B cell (primary cell): Measurements from ENCODE around the gene MLNR. TPM values are rescaled to one million over a fixed set of nuclear protein-coding genes. Genes with fewer than 3 reads are reported as not detected.

Experiments used
- ATAC-seq: fragments of 200-7000 bp; cut with Tn5 transposase; one replicate; pipeline ENCODE4 v1.10.0; 2021; ENCODE audit warnings: low read depth, mild to moderate bottlenecking, moderate number of reproducible peaks, moderate library complexity
- CTCF ChIA-PET: fragments of 350-600 bp; sonication (Branson Sonifier 250); formaldehyde crosslinking; loops from one replicate; lab custom pipeline; 2021; ENCODE audit warnings: antibody characterized with exemption, inconsistent platforms; lab: Charles Lee
- POLR2A ChIA-PET: fragments of 350-600 bp; sonication (Branson Sonifier 250); formaldehyde crosslinking; loops from one replicate; lab custom pipeline; 2021; ENCODE audit warnings: antibody characterized with exemption; lab: Charles Lee
- DNase-seq: peaks from one replicate; pipeline ENCODE4 v3.0.0; 2013
- H2AFZ ChIP-seq: 2 replicates; pipeline ENCODE4 v1.6.1; 2012; ENCODE audit warnings: mild to moderate bottlenecking, low read depth, low read length; ENCODE audit not compliant: insufficient read depth, poor library complexity, severe bottlenecking
- H3K27ac ChIP-seq, 2 donors: 1 replicate in 1 of 2; 2 replicates in 1 of 2; pipeline ENCODE4 v1.5.1; 2012 to 2013; ENCODE audit warnings: low read length in 2 of 2, mild to moderate bottlenecking in 2 of 2, moderate library complexity in 1 of 2
- H3K27me3 ChIP-seq, 4 experiments: fragments of 200-600 bp in 1 of 4; sonication (generic) in 1 of 4; replicated peaks in 1 of 4; 1 replicate in 2 of 4; 2 replicates in 2 of 4; pipeline versions ENCODE4 v1.6.1 to v1.7.0; 2013 to 2016; ENCODE audit warnings: low read length in 3 of 4, mild to moderate bottlenecking in 2 of 4, mixed read lengths in 1 of 4, moderate library complexity in 1 of 4; ENCODE audit not compliant: insufficient read depth in 4 of 4, control insufficient read depth in 3 of 4; ENCODE audit errors: control extremely low read depth in 1 of 4
- H3K36me3 ChIP-seq, 2 experiments: replicated peaks in 1 of 2; 1 replicate in 1 of 2; 2 replicates in 1 of 2; pipeline versions ENCODE4 v1.6.1 to v1.7.1; 2013; ENCODE audit warnings: low read length in 1 of 2; ENCODE audit not compliant: insufficient read depth in 2 of 2, control insufficient read depth in 1 of 2; ENCODE audit errors: control extremely low read depth in 1 of 2, extremely low read depth in 1 of 2
- H3K4me1 ChIP-seq, 2 donors: fragments of 200-600 bp in 1 of 2; sonication (generic) in 1 of 2; 1 replicate in 1 of 2; 2 replicates in 1 of 2; pipeline versions ENCODE4 v1.5.1 to v1.6.1; 2013 to 2017; ENCODE audit warnings: low read length in 2 of 2; ENCODE audit not compliant: control insufficient read depth in 2 of 2, insufficient read depth in 2 of 2
- H3K4me2 ChIP-seq: replicated peaks from 2 replicates; pipeline ENCODE3; 2012; ENCODE audit warnings: mild to moderate bottlenecking, low read depth, low read length; ENCODE audit not compliant: poor library complexity, severe bottlenecking
- H3K4me3 ChIP-seq, 5 experiments: fragments of 200-600 bp in 1 of 5; sonication (generic) in 1 of 5; 1 replicate in 3 of 5; 2 replicates in 2 of 5; pipeline versions ENCODE4 v1.5.1 to v1.7.0; 2011 to 2016; ENCODE audit warnings: low read length in 4 of 5, mild to moderate bottlenecking in 4 of 5, low read depth in 2 of 5, control low read depth in 1 of 5, moderate library complexity in 1 of 5; ENCODE audit not compliant: insufficient read depth in 1 of 5; ENCODE audit errors: control extremely low read depth in 1 of 5, extremely low read depth in 1 of 5
- H3K79me2 ChIP-seq: fragments of 200-600 bp; sonication (generic); one replicate; pipeline ENCODE4 v1.6.0; 2016; ENCODE audit warnings: low read length; ENCODE audit not compliant: control insufficient read depth, insufficient read depth
- H3K9ac ChIP-seq: fragments of 200-600 bp; sonication (generic); 2 replicates; pipeline ENCODE4 v1.6.1; 2017; ENCODE audit warnings: mild to moderate bottlenecking, low read length, moderate library complexity
- H3K9me3 ChIP-seq, 3 donors: one replicate each; pipeline versions ENCODE4 v1.6.1 to v1.7.1; 2013; ENCODE audit warnings: low read length in 2 of 3; ENCODE audit not compliant: control insufficient read depth in 2 of 3, insufficient read depth in 1 of 3; ENCODE audit errors: control extremely low read depth in 1 of 3
- H4K20me1 ChIP-seq: 2 replicates; pipeline ENCODE4 v1.6.0; 2012; ENCODE audit warnings: mild to moderate bottlenecking, low read length; ENCODE audit not compliant: insufficient read depth, control insufficient read depth, poor library complexity, severe bottlenecking
- H3K27ac Mint-ChIP-seq: one replicate; pipeline ENCODE4 v1.8.0; 2021; ENCODE audit warnings: mixed read lengths
- H3K27me3 Mint-ChIP-seq: one replicate; pipeline ENCODE4 v1.8.0; 2021; ENCODE audit warnings: mixed read lengths
- H3K4me1 Mint-ChIP-seq: one replicate; pipeline ENCODE4 v1.8.0; 2021; ENCODE audit warnings: mixed read lengths
- H3K4me3 Mint-ChIP-seq: one replicate; pipeline ENCODE4 v1.8.0; 2021; ENCODE audit warnings: mixed read lengths
- H3K9me3 Mint-ChIP-seq: one replicate; pipeline ENCODE4 v1.8.0; 2022; ENCODE audit warnings: mixed read lengths; ENCODE audit not compliant: insufficient read depth
- CTCF ChIP-seq: fragments of 200-600 bp; IDR thresholded peaks from one replicate; pipeline ENCODE4 v1.8.0; 2022; ENCODE audit warnings: antibody characterized with exemption, mild to moderate bottlenecking
- EZH2 ChIP-seq: IDR thresholded peaks from 2 replicates; pipeline ENCODE4 v1.6.1; 2012; ENCODE audit warnings: borderline replicate concordance, low read depth, mild to moderate bottlenecking, moderate library complexity, low read length; ENCODE audit not compliant: insufficient read depth, poor library complexity, severe bottlenecking
- WGBS: methylation state at CpG from one replicate; pipeline ENCODE4 v1.1.5; 2013; ENCODE audit warnings: missing lambda C conversion rate; ENCODE audit not compliant: insufficient coverage; 5-methylcytosine and 5-hydroxymethylcytosine counted together
- intact Hi-C: fragments of 100-400 bp; cut with micrococcal nuclease; formaldehyde crosslinking; loops from one replicate; pipeline ENCODE4 v1.10.0; 2022
- polyA plus RNA-seq: library from polyadenylated mRNA; depleted of rRNA; stranded (reverse); fragments of >200 nt; gene quantifications from 2 replicates; pipeline ENCODE4 v1.2.3, GENCODE V29; 2012
- total RNA-seq, 2 donors: library from RNA; stranded (reverse); fragments of 120-200 nt in 1 of 2; gene quantifications; 1 replicate in 1 of 2; 2 replicates in 1 of 2; pipeline versions ENCODE4 v1.2.3 to v1.2.4, GENCODE V29; 2013 to 2022

MLNR gene
- total and polyA plus RNA-seq, 2 donors (not counting 1 experiment from before 2014, with no cell fraction given): not detected

- POLR2A ChIA-PET: no interaction called here
- TF ChIP-seq CTCF (no peak), EZH2 (no peak)
- CTCF ChIA-PET: no interaction called here
- Mint-ChIP-seq H3K27ac (no peak overlapping the region), H3K9me3 (no peaks in the 10 kb centered on the region), H3K4me3 (no peak overlapping the region), H3K4me1 (peaks cover 9% of the 10 kb centered on the region), H3K27me3 (no peaks in the 10 kb centered on the region)
- Histone ChIP-seq H3K4me1 (peaks cover 6 to 7% of the 10 kb centered on the region in 2 donors), H3K4me2 (no peak overlapping the region), H3K27me3 (no peaks in the 10 kb centered on the region), H3K36me3 (peaks cover 16 to 24% of the 10 kb centered on the region in 2 experiments), H3K4me3 (no peak overlapping the region), H3K9me3 (no peaks in the 10 kb centered on the region), H3K9ac (no peak overlapping the region), H3K27ac (no peak overlapping the region), H3K79me2 (no peaks in the 10 kb centered on the region), H4K20me1 (no peaks in the 10 kb centered on the region), H2AFZ (no peak overlapping the region)
- no CpG with 5 or more reads among the region's 4 CpGs for WGBS
- intact Hi-C loops: no loop called here
- ATAC-seq (no peak), DNase-seq (no peak)
These were observed 11.5 kb upstream of the MLNR start for GRCh38 chr13:49208619-49209018.

GRCh38 chr13:49210114-49210513 lies 10.0 kb upstream of the MLNR start:
- ATAC-seq (no peak), DNase-seq (no peak)
- intact Hi-C loops: no loop called here
- Histone ChIP-seq H3K27ac (no peak overlapping the region), H3K9me3 (peaks cover 0 to 6% (median 0%) of the 10 kb centered on the region in 3 donors), H4K20me1 (no peaks in the 10 kb centered on the region), H3K79me2 (no peaks in the 10 kb centered on the region), H3K4me2 (no peak overlapping the region), H3K36me3 (peaks cover 7 to 13% of the 10 kb centered on the region in 2 experiments), H3K9ac (no peak overlapping the region), H3K4me1 (peaks cover 21 to 22% of the 10 kb centered on the region in 2 donors), H2AFZ (no peak overlapping the region), H3K27me3 (no peaks in the 10 kb centered on the region), H3K4me3 (no peak overlapping the region)
- ChIA-PET CTCF (no interaction called here), POLR2A (no interaction called here)
- no CpG with 5 or more reads among the region's 1 CpG for WGBS
- TF ChIP-seq CTCF (no peak), EZH2 (no peak)
- Mint-ChIP-seq H3K9me3 (no peaks in the 10 kb centered on the region), H3K27ac (no peak overlapping the region), H3K4me1 (peaks cover 24% of the 10 kb centered on the region), H3K27me3 (no peaks in the 10 kb centered on the region), H3K4me3 (no peak overlapping the region)
